GM18870 (cell line): ENCODE measurements around the gene PRKCB.

Experiments
- ATAC-seq: cut with Tn5 transposase; IDR thresholded peaks from one replicate; pipeline ENCODE4 v1.9.1; 2021; ENCODE audit warnings: moderate library complexity; ENCODE audit not compliant: unreplicated experiment

PRKCB gene

DNA sequence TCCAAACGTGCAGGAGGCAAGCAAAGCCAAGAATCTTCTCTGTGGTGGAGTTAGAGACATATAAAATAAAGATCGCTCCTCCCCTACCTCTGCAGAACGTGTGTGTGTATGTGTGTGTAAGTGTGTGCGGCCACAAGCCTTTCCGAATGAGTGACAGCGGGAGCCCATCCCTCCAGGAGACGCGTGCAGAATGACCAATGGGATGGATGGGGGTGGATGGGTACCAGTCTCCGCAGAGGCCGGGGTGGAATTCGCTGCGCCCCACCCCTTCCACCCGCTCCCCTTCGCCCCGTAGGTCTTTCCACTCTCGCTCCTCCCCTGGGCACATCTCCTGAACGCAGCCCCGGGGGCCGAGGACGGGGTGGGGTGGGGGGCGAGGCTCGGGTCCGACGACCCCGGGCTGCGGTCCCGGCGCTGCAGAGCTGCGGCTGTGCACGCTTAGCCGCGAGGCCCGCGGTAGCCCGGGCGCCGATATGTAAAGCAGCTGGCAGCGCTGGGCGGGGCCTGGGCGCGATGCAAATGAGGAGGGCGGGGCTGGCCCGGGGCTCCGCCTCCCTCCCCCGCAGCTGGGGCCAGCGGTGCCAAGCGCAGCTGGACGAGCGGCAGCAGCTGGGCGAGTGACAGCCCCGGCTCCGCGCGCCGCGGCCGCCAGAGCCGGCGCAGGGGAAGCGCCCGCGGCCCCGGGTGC, at the start of gene PRKCB:
PRKCB (plus strand) TSS at position 594 of the 688 bp plus-strand sequence.
- peak; percentile 43 for ATAC-seq

DNA sequence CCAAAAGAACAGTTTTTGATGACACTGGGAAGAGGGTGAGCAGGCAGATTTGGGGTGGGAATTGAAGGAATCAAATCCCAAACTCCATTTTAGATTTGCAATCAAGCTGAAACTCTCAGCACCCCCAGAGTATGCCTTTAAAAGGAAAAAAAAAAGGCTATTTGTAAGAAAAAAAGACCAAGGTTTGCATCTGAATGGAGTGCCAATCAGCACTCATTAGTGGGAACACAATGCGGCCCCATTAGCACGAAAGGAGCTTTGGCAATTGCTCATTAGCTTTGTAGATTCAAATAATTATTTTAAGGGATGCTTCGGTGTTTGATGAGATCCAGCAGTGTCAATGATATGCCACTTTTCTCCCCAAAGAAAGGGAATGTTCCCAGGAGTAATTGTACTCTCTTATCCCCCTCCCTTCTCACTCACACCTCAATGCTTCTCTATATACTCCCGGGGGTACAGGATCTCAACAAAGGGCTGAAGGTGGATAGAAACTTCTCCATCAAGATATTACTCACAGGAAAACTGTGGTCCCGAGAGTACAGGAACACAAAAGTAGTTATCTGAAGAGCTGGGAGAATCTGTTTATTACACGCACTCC, 48.7 kb upstream of the PRKCB start:
- no peak for ATAC-seq

- no peak for ATAC-seq
Observed at GRCh38 chr16:23788685-23789084, 47.1 kb upstream of the PRKCB start.

GRCh38 chr16:23795378-23795777, 40.4 kb upstream of the PRKCB start:
- no peak for ATAC-seq

GRCh38 chr16:23796941-23797340, 38.8 kb upstream of the PRKCB start:
- ATAC-seq, result no peak

DNA sequence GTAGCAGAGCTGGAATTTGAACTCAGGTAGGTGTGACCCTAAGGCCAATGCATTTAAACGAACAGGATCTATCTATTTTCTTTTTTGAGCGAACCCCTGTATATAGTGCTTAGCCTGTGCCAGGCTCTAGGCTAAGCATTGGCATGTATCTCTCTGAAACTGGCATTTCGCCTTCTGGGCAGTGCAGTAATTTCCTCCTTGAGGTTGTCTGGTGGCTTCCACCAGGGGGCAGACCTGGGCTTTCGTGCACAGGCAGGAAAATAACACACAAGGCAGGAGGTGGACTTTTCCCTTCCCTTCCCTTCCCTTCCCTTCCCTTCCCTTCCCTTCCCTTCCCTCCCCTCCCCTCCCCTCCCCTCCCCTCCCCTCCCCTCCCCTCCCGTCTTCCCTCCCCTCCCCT, 34.4 kb upstream of the PRKCB start:
- ATAC-seq, result no peak

DNA sequence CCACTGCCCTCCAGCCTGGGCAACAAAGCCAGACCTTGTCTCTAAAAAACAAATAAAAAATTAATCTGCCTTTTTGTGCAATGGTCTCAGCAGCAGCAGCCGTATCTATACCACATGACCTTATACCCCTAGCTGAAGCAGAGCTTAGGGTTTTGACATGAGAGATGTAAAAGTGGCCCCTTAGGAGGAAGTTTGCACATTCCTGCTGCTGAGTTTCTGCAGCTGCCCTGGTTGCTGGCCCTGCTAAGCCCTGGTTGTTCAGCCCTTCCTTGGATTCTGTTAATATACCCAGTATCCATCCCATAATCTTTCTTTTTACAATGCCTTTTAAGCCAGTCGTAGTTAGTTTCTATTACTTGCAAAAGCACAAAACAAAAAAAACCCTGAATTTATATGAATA, 33.0 kb upstream of the PRKCB start:
- no peak for ATAC-seq

- no peak for ATAC-seq
Observed at GRCh38 chr16:23803591-23804123, 32.1 kb upstream of the PRKCB start.

GRCh38 chr16:23807028-23807427, 28.8 kb upstream of the PRKCB start:
- no peak for ATAC-seq

DNA sequence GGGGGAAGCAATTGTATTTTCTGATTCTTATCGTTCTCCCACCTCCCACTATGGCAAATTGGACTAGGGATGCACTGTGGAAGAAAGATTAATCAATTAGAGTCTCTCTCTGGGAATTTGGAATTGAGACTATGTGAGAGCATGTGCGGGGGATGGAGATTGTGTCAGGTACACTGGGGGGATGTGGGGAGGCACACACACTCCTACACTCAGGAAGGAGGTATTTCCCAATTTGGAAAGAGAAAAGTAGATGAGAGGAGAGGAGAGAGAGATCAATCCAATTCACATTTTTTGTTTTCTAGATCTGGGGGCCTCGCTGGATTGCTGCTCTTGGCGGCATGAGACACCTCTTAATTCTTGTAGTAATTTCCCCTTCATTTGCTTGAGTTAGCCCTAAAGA, 14.3 kb upstream of the PRKCB start:
- no peak for ATAC-seq

- ATAC-seq, result no peak
Observed at GRCh38 chr16:23821875-23822688, 13.7 kb upstream of the PRKCB start.

GRCh38 chr16:23823475-23824384, 12.1 kb upstream of the PRKCB start:
- ATAC-seq, result no peak

GRCh38 chr16:23824909-23825308, 10.9 kb upstream of the PRKCB start:
- no peak for ATAC-seq

GRCh38 chr16:23826528-23827045, 9.2 kb upstream of the PRKCB start:
- ATAC-seq, result peak; percentile 74

GRCh38 chr16:23827057-23827456, 8.7 kb upstream of the PRKCB start:
- no peak for ATAC-seq

- ATAC-seq, result no peak
Observed at GRCh38 chr16:23829454-23829853, 6.3 kb upstream of the PRKCB start.

DNA sequence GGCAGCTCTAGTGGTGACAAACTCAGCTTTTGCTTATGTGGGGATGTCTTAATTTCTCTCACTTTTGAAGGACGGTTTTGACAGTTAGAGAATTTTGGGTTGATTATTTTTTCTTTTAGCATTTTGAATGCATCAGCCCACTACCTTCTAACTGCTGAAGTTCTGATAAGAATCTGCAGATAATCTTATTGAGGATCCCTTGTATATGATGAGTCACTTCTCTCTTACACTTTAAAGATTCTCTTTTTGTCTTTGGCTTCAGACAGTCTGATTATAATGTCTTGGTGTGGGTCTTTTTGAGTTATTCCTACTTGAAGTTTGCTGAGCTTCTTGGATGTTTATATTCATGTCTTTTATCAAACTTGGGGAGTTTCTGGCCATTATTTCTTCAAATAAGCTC, 5.5 kb upstream of the PRKCB start:
- no peak for ATAC-seq

GRCh38 chr16:23832882-23833281, 2.9 kb upstream of the PRKCB start:
- no peak for ATAC-seq

DNA sequence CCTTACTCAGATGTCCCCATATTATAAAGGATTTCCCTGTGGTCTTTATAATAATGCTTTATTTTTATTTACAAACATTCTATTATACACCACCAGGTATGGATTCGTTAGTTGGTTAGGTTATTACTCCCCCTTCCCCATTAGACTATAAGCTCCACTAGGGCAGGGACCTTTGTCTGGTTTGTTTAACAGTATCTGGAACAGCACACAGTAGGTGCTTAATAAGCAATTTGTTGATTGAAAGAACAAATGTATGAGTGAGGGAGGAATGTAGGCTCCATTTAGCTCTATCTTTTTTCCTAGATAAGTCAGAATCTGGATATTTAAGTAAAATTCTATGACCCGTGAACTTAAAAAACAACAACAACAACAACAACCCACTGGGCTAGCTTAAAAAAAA, 2.3 kb upstream of the PRKCB start:
- ATAC-seq, result no peak

DNA sequence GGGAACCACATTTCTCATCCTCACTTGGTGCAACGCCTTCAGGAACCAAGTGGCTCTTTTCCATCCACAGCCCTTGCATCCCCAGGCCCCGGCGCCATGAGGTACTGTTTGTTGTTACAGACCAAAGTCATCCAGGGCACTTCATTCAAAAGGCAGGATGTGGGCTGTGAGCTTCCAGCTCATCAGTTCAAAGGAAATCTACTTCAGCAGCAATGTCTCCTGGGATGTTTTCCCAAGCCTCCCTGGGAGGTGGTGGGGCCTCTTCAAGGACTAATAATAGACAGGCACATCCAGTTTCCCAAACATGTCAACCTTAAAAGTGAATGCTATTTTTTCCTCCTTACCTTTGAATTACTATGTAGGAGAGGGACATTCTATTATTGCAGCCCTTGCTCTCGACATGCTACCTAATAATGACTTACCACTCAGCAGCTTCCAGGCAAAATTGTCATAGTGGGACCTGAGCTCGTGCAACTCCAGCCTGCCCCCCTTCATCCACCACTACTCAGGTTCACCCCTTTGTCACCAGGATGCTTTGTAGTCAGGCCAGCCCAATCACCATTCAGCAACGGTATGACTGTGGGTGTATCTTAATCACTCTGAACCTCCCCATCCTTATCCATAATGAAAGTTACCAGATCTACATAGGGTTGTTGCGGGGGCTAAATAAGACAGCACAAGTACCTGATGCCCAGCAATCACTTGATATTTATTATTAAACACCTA, 1.7 kb upstream of the PRKCB start:
- ATAC-seq, result no peak
